PC-9 (cell line): ENCODE measurements around the gene RRP12. TPM values are rescaled to one million over a fixed set of nuclear protein-coding genes. Genes with fewer than 3 reads are reported as not detected.
A peak's percentile ranks its signal among the peaks of the same experiment; 100 is the strongest.

Source experiments
- BruUV-seq: library from RNA; stranded (reverse); fragments of 400-500 nt; replicated peaks from 2 replicates; lab custom pipeline; 2021; lab: Mats Ljungman, UMichigan
- CTCF ChIA-PET: fragments of 300-600 bp; sonication (Branson Sonifier 250); formaldehyde crosslinking; loops from one replicate; lab custom pipeline; 2022; ENCODE audit warnings: antibody characterized with exemption; lab: Charles Lee
- POLR2A ChIA-PET: fragments of 300-600 bp; sonication (Branson Sonifier 250); formaldehyde crosslinking; loops from one replicate; lab custom pipeline; 2022; ENCODE audit warnings: antibody characterized with exemption; ENCODE audit not compliant: unreplicated experiment; lab: Charles Lee
- DNase-seq, 2 experiments: peaks; one replicate each; pipeline versions ENCODE4 v3.0.0 to v3.0.0-alpha.2; 2015 to 2022; ENCODE audit warnings: mixed read lengths in 1 of 2
- H2AFZ ChIP-seq: fragments of 200-600 bp; sonication (generic); 2 replicates; pipeline ENCODE4 v1.8.1; 2017; ENCODE audit warnings: antibody characterized with exemption
- H3F3A ChIP-seq: fragments of 200-600 bp; sonication (generic); 2 replicates; pipeline ENCODE4 v1.8.1; 2017; ENCODE audit warnings: antibody characterized with exemption, mild to moderate bottlenecking, low read depth; ENCODE audit not compliant: insufficient read depth
- H3K27ac ChIP-seq: fragments of 200-600 bp; sonication (generic); 2 replicates; pipeline ENCODE4 v1.6.1; 2016; ENCODE audit warnings: mixed run types
- H3K27me3 ChIP-seq: fragments of 200-600 bp; sonication (generic); 2 replicates; pipeline ENCODE4 v1.6.1; 2016; ENCODE audit warnings: low read depth, mixed run types; ENCODE audit not compliant: insufficient read depth
- H3K36me3 ChIP-seq: fragments of 200-600 bp; sonication (generic); 2 replicates; pipeline ENCODE4 v1.6.1; 2016; ENCODE audit warnings: low read depth, mixed run types
- H3K4me1 ChIP-seq: fragments of 200-600 bp; sonication (generic); replicated peaks from 2 replicates; pipeline ENCODE4 v1.6.1; 2016; ENCODE audit warnings: mixed run types; ENCODE audit not compliant: insufficient read depth
- H3K4me2 ChIP-seq: fragments of 200-600 bp; sonication (generic); 2 replicates; pipeline ENCODE4 v1.6.1; 2017; ENCODE audit warnings: mixed run types
- H3K4me3 ChIP-seq: fragments of 200-600 bp; sonication (generic); 2 replicates; pipeline ENCODE4 v1.6.1; 2016; ENCODE audit warnings: mixed run types
- H3K79me2 ChIP-seq: fragments of 200-600 bp; sonication (generic); 2 replicates; pipeline ENCODE4 v1.6.1; 2017; ENCODE audit warnings: low read depth, mixed run types
- H3K9me2 ChIP-seq: fragments of 200-600 bp; sonication (generic); 2 replicates; pipeline ENCODE4 v1.8.1; 2017; ENCODE audit warnings: mild to moderate bottlenecking; ENCODE audit not compliant: insufficient read depth
- H3K9me3 ChIP-seq: fragments of 200-600 bp; sonication (generic); 2 replicates; pipeline ENCODE4 v1.8.1; 2016; ENCODE audit warnings: low read depth; ENCODE audit not compliant: insufficient read depth
- H4K20me1 ChIP-seq: fragments of 200-600 bp; sonication (generic); 2 replicates; pipeline ENCODE4 v1.8.1; 2017; ENCODE audit not compliant: insufficient read depth
- EZH2 ChIP-seq: fragments of 200-600 bp; sonication (generic); IDR thresholded peaks from 2 replicates; pipeline ENCODE4 v1.8.0; 2017; ENCODE audit warnings: antibody characterized with exemption, low read depth
- intact Hi-C: fragments of 100-400 bp; cut with micrococcal nuclease; formaldehyde crosslinking; loops from one replicate; pipeline ENCODE4 v1.10.0; 2022; ENCODE audit not compliant: unreplicated experiment
- total RNA-seq: library from RNA; stranded (reverse); gene quantifications from 2 replicates; pipeline ENCODE4 v1.2.3, GENCODE V29; 2021
- TF ChIP-seq, protein P1 (sequence below): fragments of 200-600 bp; sonication (generic); conservative IDR thresholded peaks from 2 replicates; pipeline ENCODE4 v1.6.1; 2017; ENCODE audit warnings: mixed run types, antibody characterized with exemption, mild to moderate bottlenecking, moderate library complexity

RRP12 gene
- total RNA-seq, 1 experiment from 2014 or later: 34.3 TPM

DNA sequence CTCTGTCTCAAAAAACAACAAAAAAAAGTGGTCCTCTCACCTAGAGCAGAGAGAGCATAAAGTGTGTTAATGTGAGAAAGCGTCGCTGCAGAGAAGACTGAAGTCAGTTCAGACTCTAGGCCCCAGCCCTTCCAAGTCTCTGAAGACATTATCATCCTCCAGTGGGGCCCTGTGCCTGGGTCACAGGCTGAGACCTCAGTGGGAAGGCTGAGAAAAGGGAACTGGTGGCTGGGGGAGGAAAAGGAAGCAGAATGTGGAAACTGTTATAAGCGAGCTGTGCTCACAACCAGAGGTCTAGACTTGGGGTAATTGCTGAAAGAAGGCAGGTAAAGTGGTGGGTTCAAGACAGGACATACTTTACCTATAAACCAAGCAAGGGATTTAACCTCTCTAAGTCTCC, 4.9 kb upstream of the RRP12 start:
- CTCF ChIA-PET: no interaction called here
- H3K4me3 ChIP-seq: no peak overlapping the region
- no peak overlapping the region for H2AFZ ChIP-seq
- H3K27ac ChIP-seq: no peak overlapping the region
- H3K9me2 ChIP-seq: no peaks in the 10 kb centered on the region
- no peak for TF ChIP-seq EZH2
- TF ChIP-seq, protein P1, sequence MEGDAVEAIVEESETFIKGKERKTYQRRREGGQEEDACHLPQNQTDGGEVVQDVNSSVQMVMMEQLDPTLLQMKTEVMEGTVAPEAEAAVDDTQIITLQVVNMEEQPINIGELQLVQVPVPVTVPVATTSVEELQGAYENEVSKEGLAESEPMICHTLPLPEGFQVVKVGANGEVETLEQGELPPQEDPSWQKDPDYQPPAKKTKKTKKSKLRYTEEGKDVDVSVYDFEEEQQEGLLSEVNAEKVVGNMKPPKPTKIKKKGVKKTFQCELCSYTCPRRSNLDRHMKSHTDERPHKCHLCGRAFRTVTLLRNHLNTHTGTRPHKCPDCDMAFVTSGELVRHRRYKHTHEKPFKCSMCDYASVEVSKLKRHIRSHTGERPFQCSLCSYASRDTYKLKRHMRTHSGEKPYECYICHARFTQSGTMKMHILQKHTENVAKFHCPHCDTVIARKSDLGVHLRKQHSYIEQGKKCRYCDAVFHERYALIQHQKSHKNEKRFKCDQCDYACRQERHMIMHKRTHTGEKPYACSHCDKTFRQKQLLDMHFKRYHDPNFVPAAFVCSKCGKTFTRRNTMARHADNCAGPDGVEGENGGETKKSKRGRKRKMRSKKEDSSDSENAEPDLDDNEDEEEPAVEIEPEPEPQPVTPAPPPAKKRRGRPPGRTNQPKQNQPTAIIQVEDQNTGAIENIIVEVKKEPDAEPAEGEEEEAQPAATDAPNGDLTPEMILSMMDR: no peak
- peaks cover 17% of the 10 kb centered on the region for H3K4me1 ChIP-seq
- H3K79me2 ChIP-seq: no peaks in the 10 kb centered on the region
- no peaks in the 10 kb centered on the region for H4K20me1 ChIP-seq
- no peak for DNase-seq
- no peaks in the 10 kb centered on the region for H3K9me3 ChIP-seq
- no TSS peak for BruUV-seq
- H3K27me3 ChIP-seq: no peaks in the 10 kb centered on the region
- H3K36me3 ChIP-seq: no peaks in the 10 kb centered on the region
- H3K4me2 ChIP-seq: no peak overlapping the region
- intact Hi-C loops: loop anchor here (5.0 to 10.0 kb wide), 2 partner anchors 41 to 309 kb away; partner anchors contain the start of genes EXOSC1, MARVELD1 and ZDHHC16
- POLR2A ChIA-PET: no interaction called here
- H3F3A ChIP-seq: peaks cover 25% of the 10 kb centered on the region

DNA sequence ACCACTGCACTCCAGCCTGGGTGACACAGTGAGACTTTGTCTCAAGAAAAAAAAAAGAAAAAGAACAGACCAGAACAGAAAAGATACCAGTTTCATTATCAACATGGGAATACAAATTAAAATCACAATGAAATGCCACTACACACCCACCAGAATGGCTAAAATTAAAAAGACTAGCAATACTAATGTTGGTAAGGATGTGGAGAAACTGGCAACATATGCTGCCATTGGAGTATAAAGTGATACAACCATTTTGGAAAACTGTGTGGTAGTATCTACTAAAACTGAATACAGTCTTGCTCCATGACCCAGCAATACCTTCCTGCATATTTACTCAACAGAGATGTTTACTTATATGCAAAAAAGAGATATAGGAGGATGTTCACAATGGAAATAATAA, 2.9 kb upstream of the RRP12 start:
- H3K9me3 ChIP-seq: no peaks in the 10 kb centered on the region
- intact Hi-C loops: loop anchor here (10.0 kb wide), 1 partner anchor 311 kb away; the partner anchor contains the start of gene MARVELD1
- no peak overlapping the region for H3K4me2 ChIP-seq
- ChIA-PET POLR2A (interaction anchor here (0.7 kb wide), 1 partner anchor 340 kb away, joined by 3 read pairs; no protein-coding TSS in a partner anchor), CTCF (no interaction called here)
- no peaks in the 10 kb centered on the region for H3K9me2 ChIP-seq
- TF ChIP-seq EZH2: no peak
- TF ChIP-seq, protein P1: no peak
- no TSS peak for BruUV-seq
- H3K4me1 ChIP-seq: peaks cover 17% of the 10 kb centered on the region
- H3F3A ChIP-seq: peaks cover 26% of the 10 kb centered on the region
- DNase-seq: no peak
- H3K4me3 ChIP-seq: no peak overlapping the region
- H3K79me2 ChIP-seq: peaks cover 12% of the 10 kb centered on the region
- no peaks in the 10 kb centered on the region for H4K20me1 ChIP-seq
- no peaks in the 10 kb centered on the region for H3K27me3 ChIP-seq
- H2AFZ ChIP-seq: no peak overlapping the region
- H3K36me3 ChIP-seq: no peaks in the 10 kb centered on the region
- no peak overlapping the region for H3K27ac ChIP-seq

DNA sequence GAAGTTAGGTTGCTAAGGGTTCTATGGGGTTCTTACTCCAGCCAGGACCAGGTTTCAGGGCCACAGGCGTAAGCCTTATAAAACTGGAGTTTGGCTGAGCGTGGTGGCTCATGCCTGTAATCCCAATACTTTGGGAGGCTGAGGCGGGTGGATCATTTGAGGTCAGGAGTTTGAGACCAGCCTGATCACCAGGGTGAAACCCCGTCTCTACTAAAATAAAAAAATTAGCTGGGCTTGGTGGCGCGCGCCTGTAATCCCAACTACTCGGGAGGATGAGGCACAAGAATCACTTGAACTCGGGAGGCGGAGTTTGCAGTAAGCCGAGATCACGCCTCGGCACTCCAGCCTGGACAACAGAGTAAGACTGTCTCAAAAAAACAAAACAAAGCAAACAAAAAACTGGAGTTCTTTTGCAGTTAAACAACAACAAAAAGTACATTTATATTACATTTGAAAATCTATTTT, 347 bp upstream of the RRP12 start:
- H4K20me1 ChIP-seq: no peaks in the 10 kb centered on the region
- no peak for TF ChIP-seq EZH2
- TF ChIP-seq, protein P1: no peak
- H3K27me3 ChIP-seq: no peaks in the 10 kb centered on the region
- peak overlapping the region; percentile 97; the same call in 1 of the 2 replicates for H3K4me3 ChIP-seq
- no TSS peak for BruUV-seq
- POLR2A ChIA-PET: interaction anchor here (0.7 kb wide), 1 partner anchor 23 kb away, joined by 3 read pairs; no protein-coding TSS in a partner anchor
- H3F3A ChIP-seq: peaks cover 9% of the 10 kb centered on the region; the same call in 1 of the 2 replicates
- no peaks in the 10 kb centered on the region for H3K36me3 ChIP-seq
- peak overlapping the region; percentile 70 for H2AFZ ChIP-seq
- H3K4me1 ChIP-seq: no peaks in the 10 kb centered on the region
- intact Hi-C loops: loop anchor here (2.0 to 10.0 kb wide), 3 partner anchors 25 to 313 kb away; partner anchors contain the start of genes MARVELD1 and PGAM1
- no peaks in the 10 kb centered on the region for H3K9me2 ChIP-seq
- H3K4me2 ChIP-seq: peak overlapping the region; percentile 93
- CTCF ChIA-PET: no interaction called here
- DNase-seq: no peak
- no peak overlapping the region for H3K27ac ChIP-seq
- peaks cover 12% of the 10 kb centered on the region for H3K79me2 ChIP-seq
- H3K9me3 ChIP-seq: no peaks in the 10 kb centered on the region
